Right forelimb (tissue), 1 donor: ENCODE data around the gene IL13RA2.

Experiments
- DNase-seq: peaks from one replicate; pipeline ENCODE4 v3.0.0-alpha.2; 2018

IL13RA2 gene, protein sequence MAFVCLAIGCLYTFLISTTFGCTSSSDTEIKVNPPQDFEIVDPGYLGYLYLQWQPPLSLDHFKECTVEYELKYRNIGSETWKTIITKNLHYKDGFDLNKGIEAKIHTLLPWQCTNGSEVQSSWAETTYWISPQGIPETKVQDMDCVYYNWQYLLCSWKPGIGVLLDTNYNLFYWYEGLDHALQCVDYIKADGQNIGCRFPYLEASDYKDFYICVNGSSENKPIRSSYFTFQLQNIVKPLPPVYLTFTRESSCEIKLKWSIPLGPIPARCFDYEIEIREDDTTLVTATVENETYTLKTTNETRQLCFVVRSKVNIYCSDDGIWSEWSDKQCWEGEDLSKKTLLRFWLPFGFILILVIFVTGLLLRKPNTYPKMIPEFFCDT

DNA sequence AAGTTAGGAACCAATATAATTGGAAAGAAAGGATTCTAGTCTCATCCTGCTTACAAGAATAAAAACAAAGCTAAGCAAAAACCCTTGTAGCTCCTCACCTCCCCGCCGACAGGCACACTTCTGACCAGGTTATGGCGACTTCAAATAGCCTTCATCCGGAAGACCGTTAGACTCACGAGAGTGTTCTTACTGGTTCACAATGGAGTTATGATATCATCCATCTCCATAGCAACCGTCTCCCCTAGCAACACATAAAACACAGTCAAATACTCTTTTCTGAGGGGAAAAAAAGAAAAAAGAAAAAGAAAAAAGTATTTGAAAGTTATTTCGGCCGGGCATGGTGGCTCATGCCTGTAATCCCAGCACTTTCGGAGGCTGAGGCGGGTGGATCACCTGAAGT lies at the start of gene IL13RA2:
Gene IL13RA2 (minus strand): TSS at position 162 of the 400 bp plus-strand sequence. CDS start 347 bp downstream, outside the sequence.
- DNase-seq: no peak

DNA sequence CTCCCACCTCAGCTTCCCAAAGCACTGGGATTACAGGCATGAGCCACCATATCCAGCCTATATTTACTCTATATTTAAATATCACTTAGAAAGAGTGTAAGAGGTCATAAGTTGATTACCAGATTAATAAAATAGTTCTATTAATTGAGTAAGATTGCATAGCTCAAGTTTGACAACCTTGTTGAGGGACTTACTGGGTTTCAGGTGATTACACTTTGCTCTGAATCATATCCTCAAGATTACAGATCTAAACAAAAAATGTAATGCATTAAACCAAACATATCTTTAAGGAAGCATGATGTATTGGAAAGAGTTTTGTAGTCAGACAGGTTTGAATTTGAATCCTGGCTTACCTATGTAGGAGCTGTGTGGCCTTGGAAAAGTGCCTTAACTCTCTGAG lies 47.9 kb upstream of the IL13RA2 start:
- DNase-seq: no peak

DNA sequence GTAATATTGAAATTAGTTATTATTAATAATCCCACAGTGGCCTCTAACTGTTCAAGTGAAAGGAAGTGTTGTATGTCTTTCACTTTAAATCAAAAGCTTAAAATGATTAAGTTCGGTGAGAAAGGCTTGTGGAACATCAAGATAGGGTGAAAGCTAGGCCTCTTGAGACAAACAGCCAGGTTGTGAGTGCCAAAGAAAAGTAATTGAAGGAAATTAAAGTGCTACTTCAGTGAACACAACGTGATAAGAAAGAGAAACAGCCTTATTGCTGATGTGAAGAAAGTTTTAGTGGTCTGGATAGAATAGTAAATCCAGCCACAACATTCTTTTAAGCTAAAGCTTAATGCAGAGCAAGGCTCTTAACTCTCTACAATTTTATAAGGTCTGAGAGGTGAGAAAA lies 42.6 kb upstream of the IL13RA2 start:
- no peak for DNase-seq

DNA sequence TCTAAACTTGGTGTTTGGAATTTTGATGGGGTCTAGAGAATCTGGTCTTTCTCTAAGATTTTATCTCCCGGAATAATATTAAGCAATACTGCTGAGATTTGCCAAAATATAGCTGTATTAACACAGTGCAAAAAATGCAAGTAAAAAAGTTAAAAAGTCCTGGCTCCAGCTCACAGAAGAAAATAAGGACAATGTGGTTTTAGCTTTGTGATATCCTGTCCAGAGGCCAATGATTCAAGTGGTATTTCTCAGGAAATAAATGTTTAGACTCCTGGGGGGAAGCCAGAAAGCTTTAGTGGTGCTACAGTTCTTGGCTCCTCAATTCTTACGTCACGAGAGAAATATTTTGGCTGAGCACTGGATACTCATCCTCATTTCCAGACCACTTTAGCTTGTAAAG lies 40.9 kb upstream of the IL13RA2 start:
- DNase-seq: no peak

DNA sequence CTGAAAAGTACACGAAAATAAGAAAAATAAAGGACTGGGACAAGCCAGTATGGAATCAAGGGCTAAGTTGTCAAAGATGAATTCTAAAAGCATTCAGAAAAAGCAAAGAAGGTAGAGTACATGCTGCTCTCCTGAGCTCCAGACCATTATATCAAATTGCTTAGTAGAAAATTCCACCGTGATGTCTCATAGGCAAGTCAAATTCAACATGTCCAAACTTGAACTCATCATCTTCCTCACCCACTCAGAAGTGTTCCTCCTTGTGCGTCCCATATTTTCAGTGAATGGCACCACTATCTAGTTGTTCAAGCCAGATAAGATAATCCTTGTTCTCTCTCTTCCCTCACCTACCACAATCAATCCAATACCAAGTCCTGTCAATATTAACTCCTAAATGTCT lies 37.5 kb upstream of the IL13RA2 start:
- no peak for DNase-seq

DNA sequence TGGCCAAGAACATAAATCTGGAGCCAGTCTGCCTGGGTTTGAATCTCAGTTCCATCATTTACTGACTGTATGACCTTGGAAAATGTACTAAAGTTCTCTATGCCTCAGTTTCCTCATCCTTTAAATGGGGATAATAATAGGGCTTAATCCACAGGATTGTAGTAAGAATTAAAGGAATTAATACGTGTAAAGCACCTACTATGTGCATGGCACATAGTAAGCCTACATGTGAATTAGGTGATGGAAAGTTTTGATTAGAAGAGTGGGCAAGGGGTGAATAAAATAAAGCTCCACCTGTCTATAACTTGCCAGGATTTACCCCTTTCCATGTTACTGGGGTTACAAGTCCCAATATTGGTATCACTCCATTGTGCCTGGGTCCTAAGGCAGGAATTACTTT lies 35.8 kb upstream of the IL13RA2 start:
- no peak for DNase-seq

DNA sequence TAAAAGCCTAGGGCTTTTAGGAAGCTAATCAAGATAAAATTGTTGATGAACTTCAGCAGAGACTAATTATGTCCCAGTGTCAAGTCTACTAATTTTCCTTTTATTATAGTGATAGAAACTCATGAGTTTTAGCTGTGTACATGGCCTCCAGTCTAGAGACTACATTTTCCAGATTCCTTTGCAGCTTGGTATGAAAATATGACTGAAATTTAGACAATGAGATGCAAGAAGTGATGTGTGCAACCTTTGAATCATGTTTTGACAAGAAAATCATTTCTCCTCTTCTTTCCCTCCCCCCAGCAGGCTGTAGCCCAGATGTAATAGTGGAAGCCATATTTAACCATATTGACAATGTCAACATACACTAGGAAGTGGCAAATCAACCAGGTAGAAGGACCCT lies 30.3 kb upstream of the IL13RA2 start:
- DNase-seq: no peak

DNA sequence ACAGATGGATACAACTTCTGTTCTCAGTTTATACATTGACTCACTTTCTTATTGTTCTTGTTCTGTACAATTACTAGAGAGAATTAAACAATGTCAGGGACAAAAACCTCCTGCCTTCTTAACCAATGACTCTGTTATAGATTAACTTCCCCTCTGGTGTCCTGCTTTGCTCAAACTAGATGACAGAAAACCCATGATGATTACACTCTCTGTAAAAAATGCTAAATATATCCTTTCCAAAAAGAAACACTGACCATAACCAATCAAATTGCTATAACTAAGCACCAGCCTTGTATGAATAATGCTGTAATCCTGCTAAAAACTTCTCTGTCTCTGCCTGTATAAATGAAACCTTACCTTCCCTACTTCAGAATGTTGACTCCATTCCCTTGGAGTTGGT lies 29.8 kb upstream of the IL13RA2 start:
- DNase-seq: no peak

DNA sequence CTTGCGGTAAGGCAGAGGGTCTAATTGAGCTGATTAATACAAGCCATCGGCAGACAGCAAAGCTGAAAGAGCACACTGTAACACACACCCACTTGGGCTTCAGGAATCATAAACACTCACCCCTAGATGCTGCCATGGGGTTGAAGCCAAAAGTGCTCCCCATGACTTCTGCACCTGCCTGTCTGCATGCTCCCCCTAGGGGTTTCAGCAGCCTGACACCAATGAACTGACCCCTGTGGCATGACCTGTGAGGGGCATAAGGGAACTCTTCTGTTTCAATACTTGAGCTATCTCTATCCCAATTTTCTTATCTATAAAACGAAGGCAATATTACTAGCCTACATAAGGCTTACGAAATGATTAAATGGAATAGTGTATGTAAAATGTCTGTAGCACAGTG lies 23.0 kb upstream of the IL13RA2 start:
- DNase-seq: no peak

DNA sequence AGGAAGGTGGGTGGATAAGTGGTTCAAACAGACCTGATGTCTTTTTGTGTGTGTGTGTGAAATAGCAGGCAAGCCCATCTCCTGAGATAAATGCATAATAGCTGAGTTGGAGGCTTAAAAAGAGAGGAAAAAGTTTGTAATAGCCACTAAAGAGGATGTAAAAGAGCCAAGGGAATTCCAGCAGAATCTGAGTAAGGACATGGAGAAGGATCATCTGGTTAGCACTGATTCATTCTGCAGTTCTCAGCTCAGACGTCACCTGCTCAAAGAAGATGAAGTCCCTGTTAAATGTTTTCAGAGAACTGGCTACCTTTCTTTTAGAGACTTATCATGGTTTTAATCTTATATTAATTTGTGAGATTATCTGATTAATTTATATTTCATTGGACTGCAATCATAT lies 21.0 kb upstream of the IL13RA2 start:
- DNase-seq: no peak

DNA sequence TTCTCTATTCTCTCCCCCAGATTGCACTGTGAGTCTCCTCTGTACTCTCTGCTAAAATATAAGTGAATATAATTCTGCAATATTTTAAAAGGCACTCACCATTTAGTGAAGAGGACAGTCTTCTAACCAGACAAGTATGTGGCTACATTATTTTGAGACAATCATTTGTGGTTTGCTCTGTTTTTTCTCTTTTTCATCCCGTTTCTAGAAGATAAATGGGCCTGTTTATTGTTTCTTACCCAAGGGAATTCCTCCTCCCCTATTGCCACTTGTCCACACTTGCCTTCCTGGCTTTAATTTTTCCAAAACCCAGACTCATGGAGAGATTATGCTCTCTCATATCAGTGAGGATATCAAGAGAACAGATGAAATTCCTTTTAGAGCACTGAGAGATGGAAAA lies 18.6 kb upstream of the IL13RA2 start:
- DNase-seq: no peak

DNA sequence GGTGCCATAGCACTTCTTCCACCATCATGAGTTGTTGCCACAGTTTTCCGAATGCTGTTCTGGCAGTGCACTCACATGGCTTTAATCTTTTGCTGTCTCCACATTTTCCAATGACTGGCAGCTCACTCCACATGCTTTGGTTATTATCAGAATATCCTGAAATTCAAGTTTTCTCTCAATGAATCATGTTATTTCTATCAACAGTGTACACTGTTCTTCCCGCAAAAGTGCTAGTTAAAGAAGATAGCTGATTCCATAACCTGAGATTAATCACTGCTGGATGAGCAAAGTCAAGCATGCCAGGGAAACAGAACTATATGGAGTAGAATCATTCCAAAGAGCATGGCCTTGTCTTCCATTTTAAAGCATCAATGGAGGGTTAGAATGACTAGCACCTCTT lies 14.6 kb upstream of the IL13RA2 start:
- no peak for DNase-seq

DNA sequence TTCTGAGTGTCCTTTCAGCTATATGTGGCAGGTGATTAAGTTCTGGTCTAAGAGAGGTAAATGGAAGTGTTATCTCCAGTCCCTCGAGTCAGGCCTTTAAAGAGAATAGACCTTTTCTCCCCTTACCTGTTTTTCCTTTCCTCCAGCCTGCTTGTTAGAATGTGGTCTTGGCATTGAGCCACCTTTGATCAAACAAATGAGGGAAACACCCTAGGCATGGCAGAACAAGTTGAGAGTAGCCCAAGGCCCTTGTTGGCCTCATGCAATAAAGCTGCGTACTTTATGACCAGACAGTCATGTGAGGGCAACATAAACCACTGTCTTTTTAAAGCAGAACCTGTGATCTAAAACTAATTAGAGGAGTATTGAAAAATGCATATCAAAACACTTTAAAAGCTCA lies 13.2 kb upstream of the IL13RA2 start:
- no peak for DNase-seq

DNA sequence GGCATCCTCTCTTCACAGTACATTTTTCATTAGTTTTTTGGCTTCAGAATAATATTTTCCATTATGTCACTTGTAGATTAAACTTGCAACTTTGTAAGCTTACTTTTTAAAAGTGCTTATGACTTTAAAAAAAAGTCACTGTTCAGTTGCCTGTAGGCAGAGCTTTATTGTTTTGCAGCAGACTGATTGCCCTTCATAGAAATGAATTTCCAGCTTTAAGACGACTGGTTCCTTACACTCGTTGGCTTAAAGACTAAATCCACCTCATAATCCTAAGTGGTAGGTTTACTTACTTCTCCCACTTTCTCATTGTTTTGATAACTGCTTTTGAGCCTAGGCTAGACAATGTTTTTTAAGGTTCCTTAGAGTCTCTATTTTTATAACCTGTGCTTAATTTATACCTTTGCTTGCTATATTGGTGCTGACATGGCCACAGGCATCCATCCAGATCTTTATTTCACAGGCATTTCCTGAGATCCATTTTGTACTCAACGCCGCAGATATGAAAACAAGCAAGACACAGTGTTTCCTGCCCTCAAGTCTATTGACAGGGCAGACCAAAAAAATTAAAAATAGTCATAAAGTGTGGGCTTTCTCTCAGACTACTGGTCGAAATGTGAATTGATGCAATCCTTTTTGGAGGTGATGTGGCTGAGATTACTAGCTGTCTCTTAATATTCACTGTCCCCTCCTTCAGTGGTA lies 12.6 kb upstream of the IL13RA2 start:
- DNase-seq: no peak

DNA sequence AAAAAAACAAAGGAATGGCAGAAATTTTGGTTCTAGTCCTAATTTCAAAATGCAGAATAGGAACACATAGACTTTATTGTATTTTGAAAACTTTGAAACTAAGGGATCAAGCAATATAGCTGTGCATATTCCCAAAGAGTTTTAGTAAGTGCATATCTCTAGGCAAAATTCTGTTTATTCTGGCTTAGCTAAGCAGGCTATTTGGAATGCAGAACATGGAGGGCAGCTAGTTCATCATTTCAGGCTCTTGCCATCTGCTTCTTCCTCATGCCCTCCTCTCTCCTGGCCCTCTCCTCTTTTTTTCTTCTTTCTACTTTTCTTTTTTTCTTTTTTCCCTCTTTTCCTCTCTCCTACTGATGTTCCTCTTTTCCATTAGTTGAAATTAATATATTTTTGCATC lies 12.0 kb upstream of the IL13RA2 start:
- DNase-seq: no peak

DNA sequence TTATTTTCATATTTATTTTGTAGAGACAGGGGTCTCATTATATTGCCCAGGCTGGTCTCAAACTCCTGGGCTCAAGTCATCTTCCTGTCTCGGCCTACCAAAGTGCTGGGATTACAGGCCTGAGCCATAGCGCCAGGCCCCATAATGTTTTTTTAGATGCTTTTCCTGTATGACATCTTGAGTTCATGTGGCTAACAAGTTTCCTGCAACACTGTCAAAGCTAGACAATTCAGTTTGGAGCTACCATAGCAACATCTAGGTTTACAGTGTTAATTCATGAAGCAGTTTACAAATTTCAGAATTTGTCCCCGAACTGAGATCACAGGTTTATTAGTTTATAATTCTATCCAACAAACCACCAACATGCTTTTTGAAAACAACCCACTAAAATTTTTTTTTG lies 6.4 kb upstream of the IL13RA2 start:
- no peak for DNase-seq

DNA sequence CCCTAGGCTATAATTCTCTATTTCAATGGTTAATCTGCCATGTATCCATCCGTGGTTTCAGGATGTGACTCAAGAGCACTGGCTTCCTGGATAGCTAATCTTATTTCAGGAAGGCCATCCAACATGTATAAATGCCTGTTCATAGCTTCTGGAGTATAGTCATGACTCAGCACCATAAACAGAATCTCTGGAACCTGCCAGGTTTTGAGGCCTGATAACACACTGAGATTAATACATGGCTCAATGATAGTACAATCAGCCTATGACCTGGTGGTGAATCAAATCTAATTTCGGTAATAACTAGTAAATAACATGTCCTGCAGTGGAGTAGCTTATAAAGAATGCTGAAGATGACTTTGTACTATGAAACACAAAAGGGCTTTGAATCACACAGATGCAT lies 5.7 kb upstream of the IL13RA2 start:
- DNase-seq: no peak

DNA sequence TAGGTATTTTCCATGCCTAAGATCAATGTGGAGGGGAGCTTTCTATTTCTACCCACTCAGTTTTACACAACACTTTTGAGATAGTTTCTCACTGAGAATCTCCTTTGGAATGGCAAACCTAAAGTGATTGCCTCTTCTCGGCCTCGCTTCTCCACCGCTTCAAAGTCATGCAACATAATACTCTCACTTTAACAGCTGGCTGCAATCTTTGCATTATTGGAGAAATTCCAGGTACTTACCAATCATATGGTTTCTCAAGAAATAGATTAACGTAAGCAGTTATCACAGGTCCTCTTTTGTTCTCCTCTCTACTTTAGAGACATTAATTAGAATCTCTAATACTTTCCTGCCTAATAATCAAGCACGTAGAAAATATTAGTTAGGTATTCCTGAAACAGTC lies 3.7 kb upstream of the IL13RA2 start:
- no peak for DNase-seq

DNA sequence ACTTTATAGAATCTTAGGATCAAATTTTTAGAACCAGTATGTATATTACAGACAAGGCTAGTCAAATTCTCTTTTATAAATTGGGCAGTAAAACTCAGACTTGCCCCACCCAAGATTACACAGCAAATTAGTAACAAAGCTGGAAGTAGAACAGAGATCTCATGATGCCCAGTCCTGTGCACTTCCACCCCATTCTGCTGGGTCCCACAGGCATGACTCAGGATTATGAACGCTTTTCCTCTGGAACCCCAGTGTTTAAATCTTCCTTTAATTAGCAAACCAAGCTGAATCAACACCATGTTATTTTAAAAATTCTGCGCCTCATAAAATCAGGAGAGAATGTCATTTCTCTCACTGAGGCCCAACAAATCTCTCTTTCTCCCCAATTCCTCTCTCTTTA lies 1.5 kb upstream of the IL13RA2 start:
- DNase-seq: no peak

DNA sequence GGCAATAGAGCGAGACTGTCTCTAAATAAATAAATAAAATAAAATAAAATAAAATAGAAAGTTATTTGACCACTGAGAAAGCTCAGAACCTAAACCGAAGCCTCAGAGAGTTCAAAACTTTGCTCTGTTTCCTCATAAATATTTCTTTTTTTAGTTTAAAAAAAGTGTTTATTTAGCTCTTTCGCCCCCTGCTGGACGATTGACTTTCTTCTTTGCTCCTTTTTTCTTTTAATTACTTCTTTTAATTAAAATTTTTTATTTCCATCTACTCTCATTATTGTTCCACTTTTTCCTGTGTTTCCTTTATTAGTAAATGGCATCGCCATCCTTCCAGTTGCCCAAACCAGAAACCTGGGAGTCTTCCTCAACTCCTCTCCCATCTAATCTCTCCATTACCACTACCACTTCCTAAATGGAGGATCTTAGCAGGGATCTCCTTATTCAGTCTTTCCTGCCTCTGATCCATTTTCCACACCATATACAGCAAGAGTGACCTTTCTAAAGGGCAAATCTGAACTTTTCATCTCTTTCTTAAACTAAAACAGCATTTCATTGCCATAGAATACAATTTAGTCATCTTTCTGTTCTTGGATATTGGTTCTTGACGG lies 728 bp upstream of the IL13RA2 start:
- DNase-seq: no peak

DNA sequence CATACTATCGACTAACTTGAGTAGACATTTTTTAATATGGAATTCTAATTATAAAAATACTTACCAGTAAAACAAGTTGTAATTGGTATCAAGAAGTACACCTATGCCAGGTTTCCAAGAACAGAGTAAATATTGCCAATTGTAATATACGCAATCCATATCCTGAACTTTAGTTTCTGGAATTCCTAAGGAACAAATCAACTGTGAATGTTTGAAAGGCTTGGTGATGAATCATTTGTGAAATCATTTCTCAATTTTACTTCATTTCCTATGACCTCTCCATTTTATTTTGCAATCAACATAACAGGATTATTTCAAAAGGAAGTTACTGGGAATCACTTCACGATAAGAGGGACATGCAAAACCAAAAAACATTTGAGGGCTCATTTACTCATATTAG lies 3.7 kb downstream of the IL13RA2 start:
- DNase-seq: no peak

DNA sequence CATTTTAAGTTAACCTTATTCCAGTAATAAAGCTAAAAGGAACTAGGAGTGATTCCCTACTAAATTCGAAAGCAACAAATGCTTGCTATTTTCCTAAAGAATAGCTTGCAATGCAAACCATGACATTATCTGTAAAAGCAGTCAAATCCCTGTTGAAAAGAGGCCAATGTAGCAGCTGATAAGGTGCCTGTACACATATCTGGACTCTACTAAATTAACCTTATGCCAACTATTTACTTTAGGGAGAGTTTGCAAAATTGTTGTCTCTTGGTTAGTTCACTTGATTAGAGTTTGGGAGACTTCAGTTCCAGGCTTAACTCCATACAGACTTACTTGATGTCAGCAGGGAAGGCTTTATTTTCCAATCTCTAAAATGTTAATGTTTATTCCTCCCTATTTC lies 6.0 kb downstream of the IL13RA2 start:
- no peak for DNase-seq

DNA sequence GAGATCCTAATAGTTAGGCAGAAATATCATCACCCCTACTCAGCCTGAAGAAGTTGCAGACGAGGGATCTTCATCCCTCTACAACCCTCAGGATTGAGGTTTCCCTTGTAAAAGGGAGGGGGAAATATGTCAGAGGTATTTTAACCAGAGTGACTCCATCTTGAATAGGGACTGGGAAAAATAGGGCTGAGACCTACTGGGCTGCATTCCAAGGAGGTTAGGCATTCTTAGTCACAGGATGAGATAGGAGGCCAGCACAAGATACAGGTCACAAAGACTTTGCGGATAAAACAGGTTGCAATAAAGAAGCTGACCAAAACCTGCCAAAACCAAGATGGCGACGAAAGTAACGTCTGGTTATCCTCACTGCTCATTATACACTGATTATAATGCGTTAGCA lies 17.5 kb downstream of the IL13RA2 start:
- DNase-seq: no peak

DNA sequence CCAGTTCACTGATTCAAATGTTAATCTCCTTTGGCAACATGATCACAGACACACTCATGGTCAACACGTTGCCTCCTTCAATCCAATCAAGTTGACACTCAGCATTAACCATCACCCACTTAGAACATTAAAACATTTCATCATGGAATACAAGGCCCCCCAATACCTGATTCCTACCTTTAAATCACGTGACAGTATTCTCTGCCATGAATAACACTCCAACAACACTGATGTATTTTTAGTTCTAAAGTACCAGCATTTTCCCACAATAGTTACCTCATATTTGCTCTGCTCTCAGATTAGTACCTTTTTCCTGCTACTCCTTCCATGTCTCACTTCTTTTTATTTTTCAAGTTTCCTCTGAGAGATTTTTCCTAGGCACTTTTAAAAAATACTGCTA lies 19.6 kb downstream of the IL13RA2 start:
- no peak for DNase-seq
